Stimulated activated CD4-positive, alpha-beta T cell treated with anti-CD3 and anti-CD28 coated beads, Interleukin-4, amount 100 ng/mL, for 1 hour (primary cell): ENCODE measurements around the gene SLC5A5.
"Not testable (repeated sequence)": the region's sequence is repeated elsewhere in the genome, so short reads cannot be mapped to it uniquely, and the experiment has no call there.

Experiments
- DNase-seq: peaks from one replicate; pipeline ENCODE4 v3.0.0-alpha.2; 2020

Gene SLC5A5

GRCh38 chr19:17872251-17873001, 681 bp downstream of the SLC5A5 start:
- DNase-seq = peak; percentile 62

GRCh38 chr19:17873786-17874757, 2.3 kb downstream of the SLC5A5 start:
- DNase-seq = peak; percentile 76

GRCh38 chr19:17874758-17875135, 3.0 kb downstream of the SLC5A5 start:
- no peak for DNase-seq

- no peak for DNase-seq
Measured at GRCh38 chr19:17877696-17878095, 6.0 kb downstream of the SLC5A5 start.

GRCh38 chr19:17879466-17879865, 7.7 kb downstream of the SLC5A5 start:
- no peak for DNase-seq

GRCh38 chr19:17881701-17882100, 10.0 kb downstream of the SLC5A5 start:
- no peak for DNase-seq

- no peak for DNase-seq
Measured at GRCh38 chr19:17883627-17884410, 12.1 kb downstream of the SLC5A5 start.

GRCh38 chr19:17886515-17886914, 14.8 kb downstream of the SLC5A5 start:
- DNase-seq = no peak

- not testable (repeated sequence) for DNase-seq
Measured at GRCh38 chr19:17887221-17887620, 15.5 kb downstream of the SLC5A5 start.

GRCh38 chr19:17888260-17888659, 16.5 kb downstream of the SLC5A5 start:
- no peak for DNase-seq

GRCh38 chr19:17889609-17890214, 18.0 kb downstream of the SLC5A5 start:
- no peak for DNase-seq

- DNase-seq = no peak
Measured at GRCh38 chr19:17893766-17894165, 22.0 kb downstream of the SLC5A5 start.

- no peak for DNase-seq
Measured at GRCh38 chr19:17902701-17903100, 31.0 kb downstream of the SLC5A5 start.

GRCh38 chr19:17908244-17908643, 36.5 kb downstream of the SLC5A5 start:
- DNase-seq = no peak

- DNase-seq = no peak
Measured at GRCh38 chr19:17909003-17909732, 37.4 kb downstream of the SLC5A5 start.

- DNase-seq = no peak
Measured at GRCh38 chr19:17910791-17911360, 39.1 kb downstream of the SLC5A5 start.

GRCh38 chr19:17915940-17916593, 44.3 kb downstream of the SLC5A5 start:
- no peak for DNase-seq

- DNase-seq = not testable (repeated sequence)
Measured at GRCh38 chr19:17918151-17918550, 46.4 kb downstream of the SLC5A5 start.

GRCh38 chr19:17919122-17919521, 47.4 kb downstream of the SLC5A5 start:
- DNase-seq = not testable (repeated sequence)

- DNase-seq = no peak
Measured at GRCh38 chr19:17920527-17920926, 48.8 kb downstream of the SLC5A5 start.

GRCh38 chr19:17922138-17922537, 50.4 kb downstream of the SLC5A5 start:
- DNase-seq = no peak
